ENCODE data around the gene CKAP5.

CKAP5 gene

DNA sequence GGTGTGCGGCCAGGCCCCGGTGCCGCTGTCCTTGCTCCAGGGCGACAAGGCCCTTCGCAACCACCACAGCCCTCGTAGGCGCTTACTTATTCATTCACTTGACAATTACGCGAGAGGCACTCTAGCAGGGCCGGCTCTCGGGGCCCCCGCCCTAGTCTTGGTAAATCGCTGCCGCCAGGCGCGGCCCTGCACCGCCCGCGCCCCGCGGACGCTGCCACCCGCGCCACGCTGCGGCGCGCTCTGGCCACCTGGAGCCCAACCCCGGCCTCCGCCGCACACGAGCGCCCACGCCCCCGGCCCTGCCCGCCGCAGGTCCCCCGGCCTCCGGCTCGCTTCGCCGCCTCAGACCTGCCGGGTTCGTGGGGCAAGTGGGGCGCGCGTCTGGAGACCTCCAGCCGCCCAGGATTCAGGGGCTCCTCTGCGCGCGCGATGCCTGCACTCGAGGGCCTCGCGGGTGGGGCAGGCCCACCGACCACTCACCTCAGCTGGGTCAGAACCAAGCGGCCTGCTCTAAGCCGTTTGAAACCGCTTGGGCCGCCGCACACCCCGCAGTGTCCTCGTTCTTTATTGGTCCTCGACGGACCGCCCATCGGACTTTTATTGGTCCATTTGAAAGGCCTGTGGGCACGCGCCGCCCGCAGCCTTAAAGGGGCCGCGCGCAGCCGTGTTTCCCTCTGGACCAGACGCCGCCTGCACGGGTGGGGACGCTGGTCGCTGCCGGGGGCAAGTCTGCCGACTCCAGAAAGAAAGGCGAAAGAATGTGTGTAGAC is at the start of gene CKAP5:
TSS of gene CKAP5 (minus strand) at position 541 of the 770 bp plus-strand sequence. CDS start 25,049 bp downstream, outside the sequence.
- peak; percentile 64 to 70 for DNase-seq (ENCODE audit: low read depth in 2 of 2)

DNA sequence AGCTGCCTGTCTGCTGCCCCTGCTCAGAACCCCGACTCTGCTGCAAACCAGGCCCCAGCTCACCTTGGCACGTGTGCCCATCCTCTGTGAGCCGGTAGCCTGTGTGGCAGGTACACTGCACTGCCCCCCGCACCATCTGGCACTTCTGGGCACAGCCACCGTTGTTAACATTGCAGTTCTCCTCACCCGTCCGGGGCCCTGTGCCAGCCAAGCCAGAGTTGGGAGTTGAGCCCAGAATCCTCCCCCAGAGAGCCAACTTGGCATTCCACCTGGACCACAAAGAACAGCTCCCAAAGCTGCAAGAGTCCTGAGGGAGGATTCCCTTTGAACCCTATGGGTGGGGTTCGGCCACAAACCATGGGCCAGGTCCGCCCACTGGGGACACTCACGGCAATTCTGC is 49.7 kb upstream of the CKAP5 start:
- DNase-seq (ENCODE audit: low read depth in 2 of 2) = no peak

- DNase-seq (ENCODE audit: low read depth in 2 of 2) = no peak
Measured at GRCh38 chr11:46894961-46895360, 48.9 kb upstream of the CKAP5 start.

GRCh38 chr11:46894506-46894905 is 48.4 kb upstream of the CKAP5 start:
- no peak for DNase-seq (ENCODE audit: low read depth in 2 of 2)

DNA sequence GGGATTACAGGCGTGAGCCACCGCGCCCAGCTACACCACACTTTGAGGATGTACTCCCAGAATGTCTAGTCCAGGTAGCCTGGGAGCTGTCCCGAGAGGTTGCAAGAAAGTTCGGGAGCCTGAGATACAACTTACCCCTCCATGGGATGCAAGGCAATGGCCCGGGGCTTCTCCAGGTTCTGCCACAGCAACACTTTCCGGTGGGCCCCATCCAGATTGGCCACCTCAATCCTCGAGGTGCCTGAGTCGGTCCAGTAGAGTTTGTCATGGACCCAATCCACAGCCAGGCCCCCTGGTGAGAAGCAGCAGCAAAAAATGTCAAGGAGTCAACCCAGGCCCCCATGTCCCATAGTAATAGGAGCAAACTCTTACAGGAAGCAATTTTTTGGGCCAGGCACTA is 46.8 kb upstream of the CKAP5 start:
- DNase-seq (ENCODE audit: low read depth in 2 of 2) = no peak

- DNase-seq (ENCODE audit: low read depth in 2 of 2) = no peak
Measured at GRCh38 chr11:46892109-46892508, 46.0 kb upstream of the CKAP5 start.

GRCh38 chr11:46890665-46891064 is 44.6 kb upstream of the CKAP5 start:
- DNase-seq (ENCODE audit: low read depth in 2 of 2) = no peak

DNA sequence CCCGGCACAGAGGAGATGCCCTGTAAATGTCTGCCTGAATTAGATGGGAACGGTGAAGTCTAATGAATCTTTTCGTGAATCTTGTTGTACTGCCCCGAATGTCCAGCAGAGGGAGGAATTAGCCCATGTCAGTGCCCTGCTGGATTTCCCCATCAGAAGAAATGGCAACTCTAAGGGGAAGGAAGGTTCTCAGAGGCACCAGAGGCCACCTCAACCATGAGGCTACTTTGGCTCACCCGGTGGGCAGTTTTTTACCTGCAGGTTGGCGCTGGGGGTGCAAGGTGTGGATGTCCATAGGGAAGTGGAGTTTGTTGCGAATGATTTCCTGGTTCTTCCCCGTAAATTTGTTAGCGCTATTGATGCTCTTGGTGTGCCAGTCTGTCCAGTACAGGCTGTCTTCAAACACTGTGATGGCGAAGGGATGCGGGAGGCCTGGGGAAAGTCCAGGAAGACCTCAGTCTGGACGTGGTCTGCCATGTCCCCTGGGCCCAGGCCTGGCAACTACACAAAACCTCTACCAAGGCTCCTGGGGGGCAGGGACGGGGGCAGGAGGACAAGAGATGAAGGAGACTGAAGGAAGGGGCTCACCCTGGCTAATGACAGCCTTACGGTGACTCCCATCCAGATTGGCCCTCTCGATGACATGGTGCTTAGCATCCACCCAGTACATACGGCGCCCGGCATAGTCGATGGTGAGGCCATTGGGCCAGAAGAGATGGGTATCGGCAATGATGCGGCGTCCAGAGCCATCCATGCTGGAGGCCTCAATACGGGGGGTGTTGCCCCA is 43.8 kb upstream of the CKAP5 start:
- DNase-seq (ENCODE audit: low read depth in 2 of 2) = peak; percentile 26 to 31

DNA sequence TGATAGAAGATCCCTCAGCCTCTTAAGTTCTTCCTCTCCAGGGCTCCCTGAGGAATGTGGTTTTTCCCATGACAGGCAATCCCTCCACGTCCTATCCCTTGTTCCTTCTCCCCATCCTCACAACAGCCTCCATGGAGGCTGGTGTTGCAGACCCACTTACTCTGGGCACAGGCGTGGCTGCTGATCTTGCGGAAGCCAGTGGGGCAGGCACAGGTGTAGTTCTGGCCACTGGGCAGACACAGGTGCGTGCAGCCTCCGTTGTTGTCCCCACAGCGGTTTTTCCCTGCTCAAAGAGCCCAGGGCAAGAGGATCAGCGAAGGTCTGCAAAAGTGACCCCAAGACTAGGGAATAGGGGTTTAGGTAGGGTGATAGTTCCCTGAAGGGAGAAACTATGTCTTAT is 43.2 kb upstream of the CKAP5 start:
- no peak for DNase-seq (ENCODE audit: low read depth in 2 of 2)

DNA sequence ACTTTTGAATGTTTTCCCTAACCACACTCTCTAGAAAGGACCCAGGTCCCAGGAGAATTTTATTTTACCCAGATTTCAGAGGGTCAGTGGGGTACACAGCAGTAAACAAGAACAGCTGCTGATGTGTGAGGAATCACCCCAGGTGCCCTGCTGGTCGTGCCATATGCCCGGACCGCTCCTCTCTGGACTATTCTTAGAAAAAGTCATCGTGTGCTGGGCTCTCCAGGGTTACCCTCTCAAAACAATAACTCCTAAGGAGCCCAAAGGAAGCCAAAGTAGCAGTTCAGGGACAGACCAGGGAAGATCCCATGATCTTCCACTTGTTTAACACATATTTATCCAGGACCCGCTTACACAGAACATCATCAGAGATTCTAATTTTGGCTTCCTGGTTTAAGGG is 42.6 kb upstream of the CKAP5 start:
- no peak for DNase-seq (ENCODE audit: low read depth in 2 of 2)

GRCh38 chr11:46886211-46886610 is 40.1 kb upstream of the CKAP5 start:
- no peak for DNase-seq (ENCODE audit: low read depth in 2 of 2)

DNA sequence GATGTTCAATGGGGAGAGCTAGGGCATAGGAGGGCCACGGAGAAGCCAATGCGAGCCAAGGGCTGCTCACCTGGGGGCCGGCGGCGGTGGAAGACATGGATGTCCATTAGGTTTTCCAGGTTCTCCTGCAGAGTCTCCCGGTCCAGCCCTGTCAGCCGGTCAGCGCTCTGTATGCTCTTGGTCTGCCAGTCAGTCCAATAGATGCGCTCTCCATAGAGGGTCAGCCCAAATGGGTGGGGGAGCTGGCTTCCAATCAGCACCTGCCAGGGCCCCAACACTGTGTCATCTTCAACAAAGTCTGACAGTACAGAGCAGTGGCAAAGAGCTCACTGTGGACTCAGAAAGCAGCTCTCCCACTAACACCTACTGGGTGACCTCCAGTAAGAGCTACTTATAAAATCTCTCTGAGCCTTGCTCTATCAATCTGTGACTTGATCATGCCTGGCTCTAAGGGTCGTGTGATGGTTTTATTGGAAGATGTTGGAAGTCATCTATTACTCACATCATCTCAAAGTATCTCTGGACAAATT is 33.0 kb upstream of the CKAP5 start:
- no peak for DNase-seq (ENCODE audit: low read depth in 2 of 2)

- DNase-seq (ENCODE audit: low read depth in 2 of 2) = no peak
Measured at GRCh38 chr11:46877580-46877979, 31.5 kb upstream of the CKAP5 start.

GRCh38 chr11:46876471-46876870 is 30.4 kb upstream of the CKAP5 start:
- DNase-seq (ENCODE audit: low read depth in 2 of 2) = no peak

DNA sequence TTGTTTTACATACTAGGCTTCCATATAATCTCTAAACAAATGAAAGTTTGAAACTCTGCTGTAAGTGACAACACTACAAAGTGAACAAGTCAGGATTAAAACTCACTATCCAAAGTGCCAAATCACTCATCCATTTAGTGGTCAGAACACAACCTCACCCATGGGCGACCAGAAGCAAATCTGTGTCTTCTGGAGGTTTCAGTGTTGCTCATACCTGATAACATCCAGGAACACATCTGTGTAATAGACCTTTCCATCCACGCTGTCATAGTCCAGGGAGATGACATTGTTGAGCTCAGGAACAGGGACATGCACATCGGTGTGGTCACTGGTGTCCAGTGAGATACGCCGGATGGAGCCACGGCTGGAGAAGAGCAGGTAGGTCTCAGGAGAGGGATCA is 28.5 kb upstream of the CKAP5 start:
- DNase-seq (ENCODE audit: low read depth in 2 of 2) = no peak

GRCh38 chr11:46868912-46869311 is 22.8 kb upstream of the CKAP5 start:
- no peak for DNase-seq (ENCODE audit: low read depth in 2 of 2)

GRCh38 chr11:46865340-46865739 is 19.3 kb upstream of the CKAP5 start:
- DNase-seq (ENCODE audit: low read depth in 2 of 2) = peak; percentile 7 to 8

GRCh38 chr11:46860218-46860617 is 14.1 kb upstream of the CKAP5 start:
- no peak for DNase-seq (ENCODE audit: low read depth in 2 of 2)

DNA sequence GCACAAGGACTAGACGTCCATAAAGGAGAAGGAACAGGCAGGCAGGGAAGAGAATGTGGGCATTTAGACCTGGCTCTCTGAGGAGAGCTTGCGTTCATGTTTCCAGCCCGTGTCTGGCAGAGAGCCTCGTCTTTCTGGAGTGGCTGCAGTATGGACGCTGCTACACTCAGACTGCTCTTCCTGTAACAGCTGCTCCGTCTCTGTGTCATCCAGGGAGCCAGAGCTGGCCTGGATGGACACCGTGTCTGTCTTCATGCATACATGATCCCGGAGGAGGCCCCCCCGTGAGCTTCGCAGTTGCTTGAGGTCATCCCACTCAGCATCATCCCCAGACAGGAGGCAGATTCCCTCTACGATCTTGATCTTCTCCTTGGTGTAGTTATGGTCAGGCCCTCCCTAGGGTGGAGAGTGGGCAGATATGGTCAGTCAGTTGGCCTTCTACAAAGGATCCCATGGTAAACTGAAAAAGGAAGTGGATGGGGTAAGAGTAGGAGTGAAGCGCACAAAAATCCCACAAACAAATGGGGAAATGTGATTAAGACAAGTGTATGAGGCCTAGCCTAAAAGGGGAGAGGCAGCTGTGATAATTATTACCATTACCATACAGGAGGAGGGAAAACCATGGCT is 13.0 kb upstream of the CKAP5 start:
- no peak for DNase-seq (ENCODE audit: low read depth in 2 of 2)

GRCh38 chr11:46857666-46858065 is 11.6 kb upstream of the CKAP5 start:
- DNase-seq (ENCODE audit: low read depth in 2 of 2) = no peak

- no peak for DNase-seq (ENCODE audit: low read depth in 2 of 2)
Measured at GRCh38 chr11:46856605-46857343, 10.7 kb upstream of the CKAP5 start.

DNA sequence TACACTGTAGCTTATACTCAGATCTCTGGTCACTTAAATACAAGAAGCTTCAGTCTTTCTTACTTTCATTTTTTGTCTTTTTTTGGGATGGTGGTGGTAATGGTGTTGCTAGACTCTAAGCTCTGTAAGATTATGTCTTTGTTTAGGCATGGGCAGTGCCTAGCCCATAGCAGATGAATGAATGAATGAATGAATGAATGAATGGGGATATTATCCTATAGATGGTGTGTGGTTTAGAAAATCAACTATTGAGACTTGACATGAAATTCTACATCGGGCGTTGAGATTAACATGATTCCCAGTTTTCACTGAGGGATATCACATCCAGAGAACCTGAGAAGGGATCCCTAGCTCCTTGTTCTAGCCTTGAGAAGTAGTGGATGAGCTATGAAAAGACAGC is 9.8 kb upstream of the CKAP5 start:
- no peak for DNase-seq (ENCODE audit: low read depth in 2 of 2)

Measured in fibroblast of skin of left biceps (primary cell).